Measurements from ENCODE around the gene GSDME.

The GSDME gene

DNA sequence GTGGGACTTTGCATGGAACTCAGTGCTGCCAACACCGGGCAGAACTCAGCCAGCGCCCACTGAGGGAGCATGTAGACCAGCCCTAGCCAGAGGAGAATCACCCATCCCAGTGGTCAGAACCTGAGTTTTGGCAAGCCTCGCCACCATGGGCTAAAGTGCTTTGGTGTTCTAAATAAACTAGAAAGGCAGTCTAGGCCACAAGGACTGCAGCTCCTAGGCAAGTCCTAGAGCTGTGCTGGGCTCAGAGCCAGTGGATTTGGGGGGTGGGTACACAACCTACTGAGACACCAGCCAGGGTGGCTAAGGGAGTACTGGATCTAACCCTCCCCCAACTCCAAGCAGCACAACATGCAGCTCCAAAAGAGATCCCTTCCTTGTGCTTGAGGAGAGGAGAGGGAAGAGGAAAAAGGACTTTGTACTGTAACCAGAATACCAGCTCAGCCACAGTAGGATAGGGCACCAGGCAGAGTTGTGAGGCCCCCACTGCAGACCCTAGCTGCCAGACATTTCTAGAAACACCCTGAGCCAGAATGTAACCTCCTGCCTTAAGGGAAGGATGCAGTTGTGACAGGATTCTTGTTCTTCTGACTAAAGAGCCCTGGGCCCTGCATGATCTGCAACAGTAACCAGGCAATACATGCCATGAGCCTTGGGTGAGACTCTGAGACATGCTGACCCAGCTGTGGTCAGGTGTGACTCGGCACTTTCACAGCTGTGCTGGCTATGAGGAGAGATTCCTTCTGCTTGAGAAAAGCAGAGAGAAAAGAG, 24.4 kb downstream of the GSDME start:
- no CpG with 5 or more reads among the region's 4 CpGs for WGBS, 2 donors (ENCODE audit: extremely low coverage in 2 of 2, insufficient read length in 2 of 2, insufficient replicate concordance in 1 of 2)
- DNase-seq (ENCODE audit: low spot score) = no peak

DNA sequence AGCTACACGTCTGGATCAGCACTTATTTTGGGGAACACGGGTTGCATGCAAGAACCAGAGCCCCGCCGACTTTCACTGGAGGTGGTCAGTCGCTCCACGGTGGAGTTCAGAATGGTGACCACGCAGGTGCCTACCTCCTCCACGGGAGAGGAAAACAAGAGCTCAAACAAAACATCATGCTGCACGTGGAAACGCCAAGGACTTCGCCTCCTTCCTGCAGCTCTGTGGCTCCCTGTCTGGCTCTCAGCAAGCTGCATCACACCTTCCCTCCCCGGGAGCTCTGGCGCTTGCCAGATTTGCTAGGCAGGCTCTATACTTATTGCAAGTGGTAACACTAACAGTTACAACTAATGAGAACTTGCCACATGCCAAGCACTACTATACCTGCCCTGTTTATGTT, 26.0 kb downstream of the GSDME start:
- no peak overlapping the region for H4K91ac ChIP-seq (ENCODE audit: low read depth, low read length, poor library complexity)
- H3K18ac ChIP-seq (ENCODE audit: low read length) = no peak overlapping the region
- H3K9ac ChIP-seq (ENCODE audit: low read depth, low read length, poor library complexity) = no peak overlapping the region
- no peak overlapping the region for H3K4me2 ChIP-seq (ENCODE audit: insufficient read depth, low read length, poor library complexity, severe bottlenecking)
- H3K36me3 ChIP-seq (replicated peaks in 1 of 2; ENCODE audit: control insufficient read depth in 2 of 2, insufficient read depth in 2 of 2, low read length in 2 of 2) = peaks cover 0 to 2% of the 10 kb centered on the region in 2 donors
- H2BK12ac ChIP-seq (ENCODE audit: low read length) = no peak overlapping the region
- H2BK15ac ChIP-seq (ENCODE audit: low read length) = no peak overlapping the region
- no peak overlapping the region for H4K8ac ChIP-seq (ENCODE audit: low read depth, low read length)
- peaks cover 0 to 2% of the 10 kb centered on the region in 2 donors for H3K4me1 ChIP-seq (ENCODE audit: control insufficient read depth in 2 of 2, insufficient read depth in 1 of 2, low read depth in 1 of 2, low read length in 2 of 2)
- H2AFZ ChIP-seq (ENCODE audit: low read length) = no peak overlapping the region
- H2AK5ac ChIP-seq (ENCODE audit: low read depth, low read length) = no peak overlapping the region
- peaks cover 0 to 3% of the 10 kb centered on the region in 2 donors for H3K9me3 ChIP-seq (replicated peaks in 1 of 2; ENCODE audit: control insufficient read depth in 2 of 2, insufficient read depth in 1 of 2, low read depth in 1 of 2, low read length in 2 of 2)
- DNase-seq (ENCODE audit: low spot score) = no peak
- H3K79me1 ChIP-seq (ENCODE audit: low read depth, low read length) = no peaks in the 10 kb centered on the region
- H3K23ac ChIP-seq (ENCODE audit: low read depth, low read length, poor library complexity) = no peak overlapping the region
- H2BK5ac ChIP-seq (ENCODE audit: low read length) = no peak overlapping the region
- H3K27me3 ChIP-seq (ENCODE audit: control insufficient read depth in 3 of 3, insufficient read depth in 3 of 3, low read depth in 1 of 3, low read length in 3 of 3) = no peaks in the 10 kb centered on the region
- no peak overlapping the region for H3K4ac ChIP-seq (ENCODE audit: low read length)
- H3K14ac ChIP-seq (ENCODE audit: low read length) = no peak overlapping the region
- no CpG with 5 or more reads among the region's 13 CpGs for WGBS, 2 donors (ENCODE audit: extremely low coverage in 2 of 2, insufficient read length in 2 of 2, insufficient replicate concordance in 1 of 2)
- H3K27ac ChIP-seq (replicated peaks; ENCODE audit: low read length) = no peak overlapping the region
- no peak overlapping the region for H3K4me3 ChIP-seq (ENCODE audit: low read length in 2 of 2)
- no peak overlapping the region for H2BK120ac ChIP-seq (ENCODE audit: low read depth, low read length)

More for the DNA sequence above, 24.4 kb downstream of the GSDME start:
- H3K4me1 ChIP-seq (ENCODE audit: control insufficient read depth in 2 of 2, insufficient read depth in 1 of 2, low read depth in 1 of 2, low read length in 2 of 2) = peaks cover 0 to 2% of the 10 kb centered on the region in 2 donors
- H2BK15ac ChIP-seq (ENCODE audit: low read length) = no peak overlapping the region
- peaks cover 0 to 2% of the 10 kb centered on the region in 2 donors for H3K36me3 ChIP-seq (replicated peaks in 1 of 2; ENCODE audit: control insufficient read depth in 2 of 2, insufficient read depth in 2 of 2, low read length in 2 of 2)
- no peak overlapping the region for H3K18ac ChIP-seq (ENCODE audit: low read length)
- no peaks in the 10 kb centered on the region for H3K79me1 ChIP-seq (ENCODE audit: low read depth, low read length)
- no peak overlapping the region for H3K27ac ChIP-seq (replicated peaks; ENCODE audit: low read length)
- no peak overlapping the region for H2BK120ac ChIP-seq (ENCODE audit: low read depth, low read length)
- H3K23ac ChIP-seq (ENCODE audit: low read depth, low read length, poor library complexity) = no peak overlapping the region
- H2AK5ac ChIP-seq (ENCODE audit: low read depth, low read length) = peak overlapping the region; percentile 5
- peaks cover 0 to 3% of the 10 kb centered on the region in 2 donors for H3K9me3 ChIP-seq (replicated peaks in 1 of 2; ENCODE audit: control insufficient read depth in 2 of 2, insufficient read depth in 1 of 2, low read depth in 1 of 2, low read length in 2 of 2)
- no peak overlapping the region for H3K14ac ChIP-seq (ENCODE audit: low read length)
- no peak overlapping the region for H2BK12ac ChIP-seq (ENCODE audit: low read length)
- H3K9ac ChIP-seq (ENCODE audit: low read depth, low read length, poor library complexity) = no peak overlapping the region
- H4K91ac ChIP-seq (ENCODE audit: low read depth, low read length, poor library complexity) = no peak overlapping the region
- H4K8ac ChIP-seq (ENCODE audit: low read depth, low read length) = no peak overlapping the region
- no peak overlapping the region for H3K4ac ChIP-seq (ENCODE audit: low read length)
- H3K4me3 ChIP-seq (ENCODE audit: low read length in 2 of 2) = no peak overlapping the region
- no peaks in the 10 kb centered on the region for H3K27me3 ChIP-seq (ENCODE audit: control insufficient read depth in 3 of 3, insufficient read depth in 3 of 3, low read depth in 1 of 3, low read length in 3 of 3)
- H2BK5ac ChIP-seq (ENCODE audit: low read length) = peak overlapping the region; percentile 25
- H3K4me2 ChIP-seq (ENCODE audit: insufficient read depth, low read length, poor library complexity, severe bottlenecking) = no peak overlapping the region
- H2AFZ ChIP-seq (ENCODE audit: low read length) = no peak overlapping the region

DNA sequence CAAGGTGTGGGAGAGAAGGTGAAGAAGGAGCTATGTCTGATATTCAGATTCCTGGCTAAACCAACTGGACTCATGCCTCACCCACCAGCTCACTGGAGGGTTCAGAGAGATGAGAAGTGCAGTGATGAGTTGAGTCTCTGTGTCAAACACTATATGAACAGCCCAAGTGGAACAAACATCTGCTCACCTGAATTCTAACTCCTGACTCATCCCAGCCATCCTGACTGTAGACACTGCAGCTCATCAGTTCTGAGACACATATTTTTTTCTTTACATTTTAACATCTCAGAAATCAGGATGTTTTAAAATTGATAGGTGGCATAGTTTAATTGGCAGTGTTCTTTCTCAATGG, 27.3 kb downstream of the GSDME start:
- Histone ChIP-seq H2AFZ (ENCODE audit: low read length) (no peak overlapping the region), H2BK5ac (ENCODE audit: low read length) (no peak overlapping the region), H3K9me3 (replicated peaks in 1 of 2; ENCODE audit: control insufficient read depth in 2 of 2, insufficient read depth in 1 of 2, low read depth in 1 of 2, low read length in 2 of 2) (peaks cover 0 to 3% of the 10 kb centered on the region in 2 donors), H3K79me1 (ENCODE audit: low read depth, low read length) (no peaks in the 10 kb centered on the region), H3K4ac (ENCODE audit: low read length) (no peak overlapping the region), H2BK12ac (ENCODE audit: low read length) (no peak overlapping the region), H2AK5ac (ENCODE audit: low read depth, low read length) (no peak overlapping the region), H3K4me1 (ENCODE audit: control insufficient read depth in 2 of 2, insufficient read depth in 1 of 2, low read depth in 1 of 2, low read length in 2 of 2) (peaks cover 0 to 5% of the 10 kb centered on the region in 2 donors), H4K8ac (ENCODE audit: low read depth, low read length) (no peak overlapping the region), H3K18ac (ENCODE audit: low read length) (no peak overlapping the region), H4K91ac (ENCODE audit: low read depth, low read length, poor library complexity) (no peak overlapping the region), H3K27me3 (ENCODE audit: control insufficient read depth in 3 of 3, insufficient read depth in 3 of 3, low read depth in 1 of 3, low read length in 3 of 3) (no peaks in the 10 kb centered on the region), H2BK120ac (ENCODE audit: low read depth, low read length) (no peak overlapping the region), H3K14ac (ENCODE audit: low read length) (no peak overlapping the region), H3K36me3 (replicated peaks in 1 of 2; ENCODE audit: control insufficient read depth in 2 of 2, insufficient read depth in 2 of 2, low read length in 2 of 2) (peaks cover 0 to 2% of the 10 kb centered on the region in 2 donors), H3K4me3 (ENCODE audit: low read length in 2 of 2) (no peak overlapping the region), H3K23ac (ENCODE audit: low read depth, low read length, poor library complexity) (no peak overlapping the region), H3K4me2 (ENCODE audit: insufficient read depth, low read length, poor library complexity, severe bottlenecking) (no peak overlapping the region), H2BK15ac (ENCODE audit: low read length) (no peak overlapping the region), H3K27ac (replicated peaks; ENCODE audit: low read length) (no peak overlapping the region), H3K9ac (ENCODE audit: low read depth, low read length, poor library complexity) (no peak overlapping the region)
- DNase-seq (ENCODE audit: low spot score) = no peak

DNA sequence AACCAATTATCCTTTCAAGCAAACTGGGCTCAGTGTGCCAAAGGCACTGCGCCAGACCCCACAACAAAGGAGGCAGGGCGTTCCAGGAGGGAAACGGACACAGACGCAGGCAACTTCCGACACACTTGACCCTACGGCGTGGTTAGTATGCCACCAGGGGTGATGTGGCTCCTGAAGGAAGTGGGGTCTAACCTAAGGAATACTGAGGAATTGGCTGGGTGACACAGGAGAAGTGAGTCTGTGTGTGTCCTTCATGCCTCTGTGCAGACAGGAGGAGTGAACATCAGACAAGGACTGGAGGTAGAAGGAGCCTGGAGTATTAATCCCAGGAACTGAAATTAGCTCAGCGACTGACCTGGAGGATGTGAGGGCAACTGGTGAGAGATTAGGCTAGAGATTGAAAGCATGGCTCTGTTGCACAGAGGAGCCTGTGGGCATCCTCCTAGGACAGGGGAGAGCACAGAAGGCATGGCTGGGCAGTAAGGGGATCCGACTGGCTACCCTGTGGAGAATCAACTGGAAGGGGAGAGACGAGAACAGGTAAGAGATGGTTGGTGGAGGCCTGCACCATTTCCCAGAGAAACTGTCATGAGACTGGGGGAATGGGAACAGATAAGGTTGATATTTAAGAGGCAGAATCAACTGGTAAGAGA, 27.8 kb downstream of the GSDME start:
- Histone ChIP-seq H2BK120ac (ENCODE audit: low read depth, low read length) (no peak overlapping the region), H3K36me3 (replicated peaks in 1 of 2; ENCODE audit: control insufficient read depth in 2 of 2, insufficient read depth in 2 of 2, low read length in 2 of 2) (peaks cover 0 to 2% of the 10 kb centered on the region in 2 donors), H2BK15ac (ENCODE audit: low read length) (no peak overlapping the region), H3K4ac (ENCODE audit: low read length) (no peak overlapping the region), H2BK5ac (ENCODE audit: low read length) (no peak overlapping the region), H4K8ac (ENCODE audit: low read depth, low read length) (no peak overlapping the region), H3K27ac (replicated peaks; ENCODE audit: low read length) (no peak overlapping the region), H3K9me3 (replicated peaks in 1 of 2; ENCODE audit: control insufficient read depth in 2 of 2, insufficient read depth in 1 of 2, low read depth in 1 of 2, low read length in 2 of 2) (peaks cover 3 to 5% of the 10 kb centered on the region in 2 donors), H2BK12ac (ENCODE audit: low read length) (no peak overlapping the region), H3K18ac (ENCODE audit: low read length) (no peak overlapping the region), H4K91ac (ENCODE audit: low read depth, low read length, poor library complexity) (no peak overlapping the region), H3K27me3 (ENCODE audit: control insufficient read depth in 3 of 3, insufficient read depth in 3 of 3, low read depth in 1 of 3, low read length in 3 of 3) (no peaks in the 10 kb centered on the region), H2AK5ac (ENCODE audit: low read depth, low read length) (no peak overlapping the region), H3K23ac (ENCODE audit: low read depth, low read length, poor library complexity) (no peak overlapping the region), H3K4me1 (ENCODE audit: control insufficient read depth in 2 of 2, insufficient read depth in 1 of 2, low read depth in 1 of 2, low read length in 2 of 2) (peaks cover 0 to 5% of the 10 kb centered on the region in 2 donors), H3K79me1 (ENCODE audit: low read depth, low read length) (no peaks in the 10 kb centered on the region), H3K4me3 (ENCODE audit: low read length in 2 of 2) (no peak overlapping the region), H3K4me2 (ENCODE audit: insufficient read depth, low read length, poor library complexity, severe bottlenecking) (no peak overlapping the region), H2AFZ (ENCODE audit: low read length) (no peak overlapping the region), H3K9ac (ENCODE audit: low read depth, low read length, poor library complexity) (no peak overlapping the region), H3K14ac (ENCODE audit: low read length) (no peak overlapping the region)
- DNase-seq (ENCODE audit: low spot score) = no peak
- no CpG with 5 or more reads among the region's 10 CpGs for WGBS, 2 donors (ENCODE audit: extremely low coverage in 2 of 2, insufficient read length in 2 of 2, insufficient replicate concordance in 1 of 2)
